DMS53 (cell line): Measurements from ENCODE around the gene NCAN.
A peak's percentile ranks its signal among the peaks of the same experiment; 100 is the strongest.
"Not testable (repeated sequence)": the region's sequence is repeated elsewhere in the genome, so short reads cannot be mapped to it uniquely, and the experiment has no call there.

ENCODE experiments used
- DNase-seq: peaks from one replicate; lab custom pipeline; 2025; lab: John Stamatoyannopoulos, UW

Gene NCAN

DNA sequence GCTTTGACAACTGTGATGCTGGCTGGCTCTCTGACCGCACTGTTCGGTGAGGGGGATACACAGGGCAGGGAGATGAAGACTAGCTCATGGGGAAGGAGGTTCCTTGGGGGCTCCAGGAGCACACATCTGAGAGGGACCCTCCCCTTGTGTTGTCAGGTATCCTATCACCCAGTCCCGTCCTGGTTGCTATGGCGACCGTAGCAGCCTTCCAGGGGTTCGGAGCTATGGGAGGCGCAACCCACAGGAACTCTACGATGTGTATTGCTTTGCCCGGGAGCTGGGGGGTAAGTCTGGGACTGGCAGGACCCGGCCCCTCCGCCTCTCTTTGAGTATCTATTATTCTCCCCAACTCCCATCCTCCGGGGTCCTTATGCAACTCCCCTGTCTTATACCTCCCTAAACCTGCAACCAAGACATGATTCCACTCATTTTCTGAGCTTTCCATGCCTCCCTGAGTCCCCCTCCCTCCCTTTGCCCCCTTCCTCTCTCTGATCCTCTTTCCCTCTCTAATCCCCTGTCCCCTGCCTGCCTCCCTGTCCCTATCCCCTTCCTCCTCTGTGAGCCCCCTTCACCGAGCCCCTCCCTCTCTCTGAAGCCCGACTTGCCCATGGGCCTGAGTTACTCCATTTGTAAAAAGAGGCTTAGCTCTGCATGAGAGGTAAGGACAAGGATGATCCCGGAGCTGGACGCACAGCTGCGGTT lies 12.5 kb downstream of the NCAN start:
- no peak for DNase-seq

DNA sequence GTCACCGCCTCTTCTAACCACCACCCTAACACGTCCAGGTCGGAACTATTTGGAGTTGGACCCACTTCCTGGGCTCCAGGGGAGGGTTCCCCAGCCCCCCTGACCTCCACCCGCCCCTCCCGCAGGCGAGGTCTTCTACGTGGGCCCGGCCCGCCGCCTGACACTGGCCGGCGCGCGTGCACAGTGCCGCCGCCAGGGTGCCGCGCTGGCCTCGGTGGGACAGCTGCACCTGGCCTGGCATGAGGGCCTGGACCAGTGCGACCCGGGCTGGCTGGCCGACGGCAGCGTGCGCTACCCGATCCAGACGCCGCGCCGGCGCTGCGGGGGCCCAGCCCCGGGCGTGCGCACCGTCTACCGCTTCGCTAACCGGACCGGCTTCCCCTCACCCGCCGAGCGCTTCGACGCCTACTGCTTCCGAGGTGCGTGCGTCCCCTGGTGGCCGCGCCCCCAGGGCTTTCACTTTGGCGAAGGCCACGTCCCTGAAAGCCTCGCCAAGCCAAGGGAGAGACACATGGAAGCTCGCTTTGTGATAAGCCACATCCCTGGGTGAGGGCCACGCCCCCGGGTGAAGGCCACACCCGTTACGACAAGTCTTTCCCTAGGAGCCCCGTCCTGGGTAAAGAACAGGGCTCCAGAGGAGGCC lies 13.2 kb downstream of the NCAN start:
- DNase-seq: peak; percentile 94

DNA sequence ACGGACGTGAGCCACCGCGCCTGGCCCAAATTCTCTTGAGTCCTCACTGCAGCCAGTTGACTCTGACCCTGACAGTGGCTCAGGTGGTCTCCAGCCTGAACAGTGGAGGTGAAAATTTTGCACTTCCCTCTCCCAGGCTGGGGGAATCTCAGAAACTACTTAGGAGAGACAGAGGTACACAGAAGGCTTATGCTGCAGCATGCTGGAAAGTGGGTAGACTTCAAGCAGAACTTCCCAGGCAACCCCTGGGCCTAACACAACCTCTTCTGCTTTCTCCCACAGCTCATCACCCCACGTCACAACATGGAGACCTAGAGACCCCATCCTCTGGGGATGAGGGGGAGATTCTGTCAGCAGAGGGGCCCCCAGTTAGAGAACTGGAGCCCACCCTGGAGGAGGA lies 14.4 kb downstream of the NCAN start:
- DNase-seq: no peak

DNA sequence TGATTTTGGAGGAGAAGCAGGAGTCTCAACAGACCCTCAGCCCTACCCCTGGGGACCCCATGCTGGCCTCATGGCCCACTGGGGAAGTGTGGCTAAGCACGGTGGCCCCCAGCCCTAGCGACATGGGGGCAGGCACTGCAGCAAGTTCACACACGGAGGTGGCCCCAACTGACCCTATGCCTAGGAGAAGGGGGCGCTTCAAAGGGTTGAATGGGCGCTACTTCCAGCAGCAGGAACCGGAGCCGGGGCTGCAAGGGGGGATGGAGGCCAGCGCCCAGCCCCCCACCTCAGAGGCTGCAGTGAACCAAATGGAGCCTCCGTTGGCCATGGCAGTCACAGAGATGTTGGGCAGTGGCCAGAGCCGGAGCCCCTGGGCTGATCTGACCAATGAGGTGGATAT lies 14.9 kb downstream of the NCAN start:
- DNase-seq: no peak

DNA sequence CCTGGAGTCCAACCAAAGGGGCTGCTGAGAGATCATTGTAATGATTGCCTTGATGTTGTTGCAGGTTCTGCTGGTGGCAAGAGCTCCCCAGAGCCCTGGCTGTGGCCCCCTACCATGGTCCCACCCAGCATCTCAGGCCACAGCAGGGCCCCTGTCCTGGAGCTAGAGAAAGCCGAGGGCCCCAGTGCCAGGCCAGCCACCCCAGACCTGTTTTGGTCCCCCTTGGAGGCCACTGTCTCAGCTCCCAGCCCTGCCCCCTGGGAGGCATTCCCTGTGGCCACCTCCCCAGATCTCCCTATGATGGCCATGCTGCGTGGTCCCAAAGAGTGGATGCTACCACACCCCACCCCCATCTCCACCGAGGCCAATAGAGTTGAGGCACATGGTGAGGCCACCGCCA lies 15.5 kb downstream of the NCAN start:
- no peak for DNase-seq

DNA sequence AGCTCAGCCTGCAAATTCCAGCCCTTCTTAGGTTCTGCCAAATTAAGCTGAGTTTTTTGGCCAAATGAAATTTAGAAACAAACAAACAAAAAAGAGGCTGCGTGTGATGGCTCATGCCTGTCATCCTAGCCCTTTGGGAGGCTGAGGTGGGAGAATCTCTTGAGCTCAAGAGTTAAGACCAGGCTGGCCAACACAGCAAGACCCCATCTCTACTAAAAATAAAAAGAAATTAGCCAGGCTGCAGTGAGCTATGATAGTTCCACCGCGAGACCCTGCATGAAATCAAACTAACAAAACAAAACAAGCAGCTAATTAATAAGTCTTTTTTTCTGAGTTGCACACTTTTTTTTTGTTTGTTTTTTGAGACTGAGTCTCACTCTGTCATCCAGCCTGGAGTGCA lies 17.9 kb downstream of the NCAN start:
- DNase-seq: no peak

DNA sequence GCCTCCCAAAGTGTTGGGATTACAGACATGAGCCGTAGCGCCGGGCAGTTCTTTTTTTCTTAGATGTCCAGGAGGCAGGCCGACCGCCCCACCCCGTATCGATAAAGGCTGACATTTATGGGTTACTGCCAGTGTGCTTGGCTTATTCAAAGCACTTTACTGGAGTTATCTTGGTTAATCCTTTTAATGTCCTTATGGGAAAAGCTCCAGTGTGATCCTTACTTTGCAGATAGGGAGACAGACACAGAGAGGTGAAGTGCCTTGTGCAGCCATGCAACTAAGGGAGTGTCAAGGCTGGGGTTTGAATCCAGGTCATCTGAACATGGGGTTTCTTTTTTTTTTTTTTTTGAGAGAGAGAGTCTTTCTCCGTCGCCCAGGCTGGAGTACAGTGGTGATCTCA lies 19.2 kb downstream of the NCAN start:
- DNase-seq: no peak

DNA sequence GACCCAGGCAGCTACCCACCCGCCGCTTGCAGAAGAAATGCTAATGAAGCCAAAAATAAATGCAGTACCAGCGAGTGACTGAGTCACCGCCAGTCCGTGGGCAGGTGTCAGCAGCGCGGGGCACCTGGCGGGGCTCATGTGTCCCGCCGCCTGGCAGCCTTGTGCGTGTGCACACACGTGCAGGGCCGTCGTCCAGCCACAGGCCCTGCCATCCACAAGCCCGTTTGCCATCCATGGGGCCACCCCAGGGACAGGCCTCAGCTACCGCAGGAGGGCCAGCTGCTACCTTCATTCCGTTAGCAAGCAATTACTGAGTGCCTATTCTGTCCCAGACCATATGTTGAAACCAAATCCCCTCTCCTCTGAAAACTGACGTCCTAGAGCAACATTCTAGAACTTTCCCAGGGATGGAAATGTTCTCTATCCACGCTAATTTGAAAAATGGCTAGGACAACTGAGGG lies 20.5 kb downstream of the NCAN start:
- peak; percentile 61 for DNase-seq

DNA sequence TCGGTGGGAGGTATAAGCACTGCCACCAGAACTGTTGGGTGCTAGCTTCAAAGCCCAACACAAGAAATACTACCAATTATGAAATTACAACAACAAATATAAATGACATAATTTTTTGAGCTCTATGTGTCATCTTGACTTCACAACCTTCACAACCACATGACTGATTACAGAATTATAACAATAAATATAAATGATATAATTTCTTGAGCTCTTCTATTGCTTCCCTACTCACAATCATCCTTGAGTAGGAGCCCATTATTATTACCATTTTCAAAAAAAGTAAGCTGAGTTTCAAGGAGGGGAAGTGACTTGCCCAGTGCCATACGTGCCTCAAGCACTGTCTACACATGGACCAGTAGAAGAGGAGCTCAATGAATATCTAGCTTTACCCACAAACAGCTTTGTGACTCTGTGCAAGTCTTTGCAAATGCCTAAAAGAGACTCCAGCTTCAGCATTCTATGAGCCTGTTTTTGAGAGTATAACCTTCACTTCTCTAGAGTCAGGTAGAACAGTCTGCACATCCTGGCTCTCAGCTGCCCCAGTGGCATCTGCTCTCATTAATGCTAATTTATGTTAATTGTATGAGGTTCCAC lies 22.6 kb downstream of the NCAN start:
- no peak for DNase-seq

DNA sequence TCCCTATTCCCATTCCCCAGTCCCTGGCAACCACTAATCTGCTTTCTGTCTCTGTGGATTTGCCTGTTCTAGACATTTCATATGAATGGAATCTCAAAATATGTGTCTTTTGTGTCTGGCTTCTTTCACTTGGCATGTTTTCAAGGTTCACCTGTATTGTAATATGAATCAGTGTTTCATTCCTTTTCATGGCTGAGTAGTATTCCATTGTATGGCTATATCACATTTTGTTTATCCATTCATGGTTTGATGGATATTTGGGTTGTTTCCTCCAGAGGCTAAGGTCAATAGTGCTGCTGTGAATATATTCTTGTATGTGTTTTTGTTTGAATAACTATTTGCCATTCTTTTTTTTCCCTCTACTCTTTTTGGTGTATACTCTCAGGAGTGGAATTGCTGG lies 24.4 kb downstream of the NCAN start:
- DNase-seq: no peak

DNA sequence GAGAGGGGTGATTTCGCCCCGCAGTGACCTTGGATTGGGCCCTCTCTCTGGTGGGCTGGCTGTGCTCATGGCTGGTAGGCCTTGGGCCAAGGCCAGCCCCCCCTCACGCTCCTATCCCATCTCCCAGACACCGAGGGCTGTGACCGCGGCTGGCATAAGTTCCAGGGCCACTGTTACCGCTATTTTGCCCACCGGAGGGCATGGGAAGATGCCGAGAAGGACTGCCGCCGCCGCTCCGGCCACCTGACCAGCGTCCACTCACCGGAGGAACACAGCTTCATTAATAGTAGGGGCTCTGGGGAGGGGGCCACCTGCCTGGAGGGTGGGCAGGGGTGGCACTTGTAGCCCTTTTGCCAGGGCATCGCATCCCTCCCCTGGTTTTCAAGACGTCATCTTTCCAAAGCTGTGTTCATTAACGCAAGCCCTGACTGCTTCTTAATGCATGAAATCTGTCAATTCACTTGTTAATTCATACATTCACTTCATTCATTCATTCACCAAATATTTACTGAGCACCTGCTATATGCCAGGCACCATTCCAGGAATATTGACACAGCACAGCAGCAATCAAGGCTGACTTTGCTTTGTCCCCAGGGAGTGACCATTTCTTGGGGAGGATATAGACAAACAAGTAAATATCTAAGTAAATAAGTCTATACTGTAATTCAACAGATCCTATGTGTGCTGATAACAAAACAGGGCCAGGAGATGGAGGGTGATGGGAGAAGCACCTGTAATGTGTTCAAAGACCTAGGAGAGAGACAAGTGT lies 26.6 kb downstream of the NCAN start:
- DNase-seq: no peak

DNA sequence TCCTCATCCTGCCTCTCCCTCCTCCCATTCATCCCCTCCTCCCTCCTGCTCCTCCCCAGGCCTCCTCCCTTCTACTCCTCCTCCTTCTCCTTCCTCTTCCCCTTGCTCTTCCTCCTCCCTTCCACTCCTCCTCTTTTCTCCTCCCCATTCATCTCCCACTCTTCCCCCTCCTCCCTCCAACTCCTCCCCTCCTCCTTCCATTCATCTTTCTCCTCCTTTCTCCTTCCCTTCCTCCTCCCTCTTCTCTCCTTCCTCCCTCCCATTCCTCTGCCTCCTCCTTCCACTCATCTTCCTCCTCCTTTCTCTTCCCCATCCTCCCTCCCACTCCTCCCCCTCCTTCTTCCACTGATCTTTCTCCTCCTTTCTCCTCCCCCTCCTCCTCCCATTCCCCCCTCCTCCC lies 27.9 kb downstream of the NCAN start:
- no peak for DNase-seq

DNA sequence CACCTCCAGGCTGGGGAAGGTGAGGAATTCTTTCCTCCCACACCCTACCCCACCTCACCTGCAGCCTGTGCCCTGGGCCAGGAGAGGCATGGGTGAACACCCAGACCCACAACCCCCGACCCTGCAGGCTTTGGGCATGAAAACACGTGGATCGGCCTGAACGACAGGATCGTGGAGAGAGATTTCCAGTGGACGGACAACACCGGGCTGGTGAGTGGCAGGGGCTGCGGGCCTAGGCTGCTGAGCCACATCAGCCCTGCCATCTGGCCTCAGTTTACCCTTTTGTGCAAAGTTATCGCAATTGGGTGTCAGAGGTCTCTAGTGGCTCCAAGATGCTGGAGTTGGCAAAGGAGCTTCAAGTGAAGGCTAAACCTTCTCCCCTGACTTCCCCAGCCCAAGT lies 28.7 kb downstream of the NCAN start:
- DNase-seq: no peak

DNA sequence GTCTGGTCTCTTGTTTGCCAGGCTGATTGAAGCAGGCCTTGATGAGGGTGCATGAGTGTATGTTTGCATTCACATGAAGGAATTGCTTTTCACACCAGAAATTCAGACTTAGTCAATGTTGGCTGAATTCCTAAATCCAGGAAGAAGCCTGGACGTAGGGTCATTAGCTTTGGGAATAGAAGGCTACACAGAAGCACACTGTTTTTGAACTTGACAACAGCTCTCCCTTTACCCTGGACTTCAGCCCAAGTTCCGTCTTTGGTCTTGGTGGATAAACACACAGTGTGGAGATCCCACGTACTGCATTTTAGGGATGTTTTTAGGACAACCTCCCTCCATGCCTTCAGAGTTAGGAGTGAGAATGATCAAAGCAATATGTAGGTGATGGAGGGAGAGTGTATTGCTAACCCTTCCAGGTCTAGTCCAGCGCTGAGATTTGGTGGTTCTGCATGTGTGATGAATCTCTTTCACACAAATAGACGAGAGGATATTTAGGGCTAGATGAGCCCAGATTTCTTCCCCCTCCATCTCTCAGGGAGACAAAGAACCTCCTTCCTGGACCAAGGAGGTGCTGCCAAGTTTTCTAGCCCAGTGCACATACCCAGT lies 38.5 kb downstream of the NCAN start:
- no peak for DNase-seq

DNA sequence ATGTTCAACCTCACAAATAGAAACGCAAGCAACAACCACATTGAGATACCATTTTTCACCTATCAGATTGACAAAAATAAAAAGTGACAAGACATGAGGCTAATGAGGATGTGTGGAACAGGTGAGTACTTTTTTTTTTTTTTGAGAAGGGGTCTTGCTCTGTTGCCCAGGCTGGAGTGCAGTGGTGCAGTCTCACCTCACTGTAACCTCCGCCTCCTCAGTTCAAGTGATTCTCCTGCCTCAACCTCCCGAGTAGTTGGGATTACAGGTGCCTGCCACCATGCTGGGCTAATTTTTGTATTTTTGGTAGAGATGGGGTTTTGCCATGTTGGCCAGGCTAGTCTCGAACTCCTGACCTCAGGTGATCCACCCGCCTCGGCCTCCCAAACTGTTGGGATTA lies 41.7 kb downstream of the NCAN start:
- DNase-seq: not testable (repeated sequence)

DNA sequence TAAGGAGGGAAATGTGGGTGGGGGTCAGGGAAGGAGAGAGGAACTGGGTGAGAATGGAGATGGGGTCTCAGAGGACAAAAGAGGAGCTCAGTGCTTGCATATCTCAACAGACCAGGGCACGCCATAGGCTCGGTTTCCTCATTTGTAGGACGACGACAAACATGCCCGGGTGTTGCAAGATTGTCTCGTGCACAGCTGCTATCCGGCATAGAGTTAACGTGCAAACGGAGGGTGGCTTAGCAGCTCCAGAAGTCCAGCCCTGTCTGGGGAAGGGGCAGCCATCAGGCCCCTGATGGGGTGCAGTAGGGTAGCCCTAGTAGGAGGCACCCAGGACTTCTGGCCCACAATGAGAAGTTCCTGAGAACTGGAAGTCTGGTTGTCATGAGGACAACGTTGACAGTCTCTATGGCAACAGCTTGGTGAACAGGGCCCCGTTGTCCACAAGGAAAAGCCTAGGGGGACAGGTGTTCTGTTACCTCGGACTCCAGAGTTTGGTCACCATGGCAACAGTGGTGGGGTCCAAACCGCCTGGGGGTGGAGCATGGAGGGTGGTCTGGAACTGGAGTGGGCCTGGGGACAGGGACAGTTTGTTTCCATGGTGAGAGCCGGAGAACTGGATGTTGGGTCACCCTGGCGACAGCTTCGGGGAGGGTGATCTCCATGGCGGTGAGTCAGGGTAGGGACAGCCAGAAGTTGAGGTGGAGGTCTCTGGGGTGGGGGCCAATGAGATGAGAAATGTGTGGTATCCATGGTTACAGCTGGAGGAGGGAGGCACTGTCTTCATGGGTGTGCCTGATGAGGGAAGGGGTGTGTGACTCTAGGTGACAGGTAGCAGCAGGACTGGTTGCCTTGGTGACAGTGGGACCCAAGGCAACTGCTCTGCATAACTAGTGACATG lies 44.6 kb downstream of the NCAN start:
- peak; percentile 84 for DNase-seq

DNA sequence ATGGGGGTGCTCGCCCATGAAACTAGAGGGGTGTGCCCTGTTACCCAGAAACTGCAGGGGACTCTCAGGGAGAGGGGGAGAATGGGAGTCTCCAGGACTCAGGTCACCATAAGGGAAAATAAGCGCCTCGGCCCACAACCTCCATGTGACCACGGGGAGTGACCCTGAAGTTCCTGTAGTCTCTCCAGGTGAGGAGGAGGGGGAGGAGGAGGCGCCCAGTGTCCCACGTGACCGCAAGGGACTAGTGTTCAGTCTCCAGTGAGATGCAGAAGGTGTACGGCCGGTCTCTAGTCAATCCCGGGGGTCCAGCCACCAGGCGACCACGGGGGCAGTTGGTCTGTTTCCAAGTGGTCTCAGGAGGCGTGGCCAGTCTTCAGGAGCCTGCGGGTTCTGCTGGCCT lies 45.4 kb downstream of the NCAN start:
- peak; percentile 64 for DNase-seq

DNA sequence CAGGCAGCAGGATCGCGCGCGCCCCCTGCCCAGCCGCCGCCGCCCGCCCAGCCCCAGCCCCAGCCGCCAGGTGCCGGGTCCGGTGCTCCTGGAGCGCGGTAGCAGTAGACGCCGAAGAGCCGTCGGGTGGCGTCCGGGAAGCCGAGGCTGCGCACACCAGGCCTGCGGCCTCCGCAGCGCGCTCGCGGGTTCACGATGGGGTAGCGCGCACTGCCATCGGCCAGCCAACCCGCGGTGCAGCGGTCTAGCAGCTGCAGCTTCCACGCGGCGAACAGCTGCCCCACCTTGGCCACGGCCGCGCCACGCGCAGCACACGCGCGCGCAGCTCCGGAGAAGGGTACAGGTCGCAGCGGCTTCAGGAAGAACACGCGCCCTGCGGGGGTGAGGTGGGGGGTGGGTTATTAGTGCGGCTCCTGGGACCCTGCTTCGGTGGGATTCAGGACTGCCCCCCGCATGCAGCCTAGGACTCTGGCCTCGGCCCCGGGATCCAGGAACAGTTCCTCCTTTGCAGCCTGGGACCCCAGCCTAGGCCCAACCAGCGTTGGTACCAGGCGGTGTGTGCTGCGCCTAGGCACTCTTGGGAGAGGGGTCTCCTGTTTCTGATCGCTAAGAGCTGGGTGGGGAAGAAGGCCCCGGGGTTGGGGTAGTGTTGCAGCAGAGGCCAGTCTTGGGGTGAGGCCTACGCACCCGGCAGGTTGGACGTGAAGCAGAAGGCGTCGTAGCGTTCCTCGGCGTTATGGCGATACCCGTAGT lies 46.3 kb downstream of the NCAN start:
- DNase-seq: no peak

DNA sequence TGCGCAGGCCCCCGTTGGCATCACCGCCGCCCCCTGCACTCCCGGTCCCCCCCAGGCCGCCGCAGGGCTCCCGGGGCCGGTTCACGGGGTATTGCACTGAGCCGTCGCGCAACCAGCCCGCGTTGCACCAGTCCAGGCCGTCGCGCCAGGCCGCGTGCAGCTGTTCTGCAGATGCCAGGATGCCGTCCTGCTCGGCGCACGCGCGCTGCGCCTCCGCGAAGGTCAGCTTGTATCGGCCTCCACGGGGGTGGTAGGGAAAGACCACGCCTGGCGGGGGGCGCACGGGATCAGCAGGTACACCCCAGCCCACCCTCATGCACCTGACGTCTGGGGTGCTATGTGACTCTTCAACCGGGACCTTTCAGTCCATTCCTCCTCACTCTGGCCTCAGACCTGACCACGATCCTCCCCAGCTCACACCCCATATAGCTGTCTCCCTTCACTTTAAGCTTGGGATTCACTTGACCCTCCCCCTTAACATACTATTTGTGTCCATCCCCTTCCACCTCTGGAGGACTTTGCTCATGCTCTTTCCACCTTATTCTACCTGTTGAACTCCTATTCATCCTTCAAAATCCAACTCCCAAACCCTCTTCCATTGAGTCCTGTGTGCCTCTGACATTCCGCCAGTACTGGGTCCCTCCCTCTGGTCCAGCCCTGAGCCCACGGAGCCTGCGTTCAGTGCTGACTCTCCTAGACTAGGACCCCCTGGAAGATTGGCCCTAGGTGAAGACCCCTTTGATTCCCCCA lies 47.0 kb downstream of the NCAN start:
- no peak for DNase-seq

DNA sequence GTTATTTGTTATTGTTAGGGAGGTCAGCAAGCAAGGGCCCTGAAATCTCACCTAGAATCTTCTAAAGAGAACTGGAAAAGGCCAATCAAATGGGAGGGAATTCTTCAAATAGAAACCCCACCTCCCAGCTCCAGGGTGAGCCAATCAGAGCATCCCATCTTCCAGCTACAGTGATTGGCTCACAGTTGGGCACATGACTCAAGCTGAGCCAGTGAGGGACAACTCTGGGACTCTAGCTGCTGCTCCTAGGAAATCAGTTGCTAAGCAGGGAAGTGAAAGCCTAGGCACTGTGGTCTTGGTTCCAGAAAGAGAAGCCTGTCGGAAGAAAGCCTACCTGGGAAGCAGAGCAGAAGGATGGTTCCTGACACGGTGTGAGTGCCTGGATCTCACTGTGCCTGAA lies 48.0 kb downstream of the NCAN start:
- DNase-seq: peak; percentile 69
